ENCODE data around the gene CRYBB1.

DNA sequence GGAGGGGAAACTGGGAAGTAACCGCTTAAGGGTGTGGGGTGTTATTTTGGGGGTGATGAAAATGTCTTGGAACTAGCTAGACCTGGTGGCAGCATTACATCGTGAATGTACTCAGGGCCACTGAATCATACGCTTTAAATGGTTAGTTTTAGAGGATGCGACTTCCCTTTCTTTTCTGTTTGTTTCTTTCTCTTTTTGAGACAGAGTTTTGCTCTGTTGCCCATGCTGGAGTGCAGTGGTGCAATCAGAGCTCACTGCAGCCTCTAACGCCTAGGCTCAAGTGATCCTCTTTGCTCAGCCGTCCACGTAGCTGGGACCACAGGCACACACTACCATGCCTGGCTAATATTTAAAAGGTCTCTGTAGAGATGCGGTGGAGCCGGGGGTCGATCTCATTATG is 34.0 kb upstream of the CRYBB1 start:
- TF ChIP-seq, protein P1, sequence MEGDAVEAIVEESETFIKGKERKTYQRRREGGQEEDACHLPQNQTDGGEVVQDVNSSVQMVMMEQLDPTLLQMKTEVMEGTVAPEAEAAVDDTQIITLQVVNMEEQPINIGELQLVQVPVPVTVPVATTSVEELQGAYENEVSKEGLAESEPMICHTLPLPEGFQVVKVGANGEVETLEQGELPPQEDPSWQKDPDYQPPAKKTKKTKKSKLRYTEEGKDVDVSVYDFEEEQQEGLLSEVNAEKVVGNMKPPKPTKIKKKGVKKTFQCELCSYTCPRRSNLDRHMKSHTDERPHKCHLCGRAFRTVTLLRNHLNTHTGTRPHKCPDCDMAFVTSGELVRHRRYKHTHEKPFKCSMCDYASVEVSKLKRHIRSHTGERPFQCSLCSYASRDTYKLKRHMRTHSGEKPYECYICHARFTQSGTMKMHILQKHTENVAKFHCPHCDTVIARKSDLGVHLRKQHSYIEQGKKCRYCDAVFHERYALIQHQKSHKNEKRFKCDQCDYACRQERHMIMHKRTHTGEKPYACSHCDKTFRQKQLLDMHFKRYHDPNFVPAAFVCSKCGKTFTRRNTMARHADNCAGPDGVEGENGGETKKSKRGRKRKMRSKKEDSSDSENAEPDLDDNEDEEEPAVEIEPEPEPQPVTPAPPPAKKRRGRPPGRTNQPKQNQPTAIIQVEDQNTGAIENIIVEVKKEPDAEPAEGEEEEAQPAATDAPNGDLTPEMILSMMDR (IDR thresholded peaks at IDR 0.05): no peak
- no peak for TF ChIP-seq POLR2A (IDR thresholded peaks at IDR 0.05)
- TF ChIP-seq POLR2AphosphoS5 (IDR thresholded peaks at IDR 0.05; ENCODE audit: insufficient read depth in 1 of 2, low read depth in 1 of 2): no peak
